Measurements from ENCODE around the gene EWSR1. TPM values are rescaled to one million over a fixed set of nuclear protein-coding genes. Genes with fewer than 3 reads are reported as not detected.

EWSR1 gene
- total RNA-seq, 2 experiments from 2014 or later, result 292 to 309 TPM

- Mint-ChIP-seq H3K9me3 (no peaks in the 10 kb centered on the region), H3K27me3 (no peaks in the 10 kb centered on the region), H3K36me3 (ENCODE audit: low read depth) (peaks cover 95% of the 10 kb centered on the region), H3K4me1 (ENCODE audit: low read depth) (no peaks in the 10 kb centered on the region), H3K27ac (no peak overlapping the region), H3K4me3 (no peak overlapping the region)
- ATAC-seq (ENCODE audit: poor library complexity) (no peak), DNase-seq (no peak)
- no peaks in the 10 kb centered on the region for H3K9me3 ChIP-seq (ENCODE audit: control insufficient read depth in 1 of 2, insufficient read depth in 1 of 2, low read length in 2 of 2)
- H3K4me3 ChIP-seq (ENCODE audit: low read length), result no peak overlapping the region
- intact Hi-C loops (cut with DNase I, micrococcal nuclease), result no loop called here
- no peaks in the 10 kb centered on the region for H3K4me1 ChIP-seq (ENCODE audit: insufficient read depth, low read length)
- TF ChIP-seq, protein P1, sequence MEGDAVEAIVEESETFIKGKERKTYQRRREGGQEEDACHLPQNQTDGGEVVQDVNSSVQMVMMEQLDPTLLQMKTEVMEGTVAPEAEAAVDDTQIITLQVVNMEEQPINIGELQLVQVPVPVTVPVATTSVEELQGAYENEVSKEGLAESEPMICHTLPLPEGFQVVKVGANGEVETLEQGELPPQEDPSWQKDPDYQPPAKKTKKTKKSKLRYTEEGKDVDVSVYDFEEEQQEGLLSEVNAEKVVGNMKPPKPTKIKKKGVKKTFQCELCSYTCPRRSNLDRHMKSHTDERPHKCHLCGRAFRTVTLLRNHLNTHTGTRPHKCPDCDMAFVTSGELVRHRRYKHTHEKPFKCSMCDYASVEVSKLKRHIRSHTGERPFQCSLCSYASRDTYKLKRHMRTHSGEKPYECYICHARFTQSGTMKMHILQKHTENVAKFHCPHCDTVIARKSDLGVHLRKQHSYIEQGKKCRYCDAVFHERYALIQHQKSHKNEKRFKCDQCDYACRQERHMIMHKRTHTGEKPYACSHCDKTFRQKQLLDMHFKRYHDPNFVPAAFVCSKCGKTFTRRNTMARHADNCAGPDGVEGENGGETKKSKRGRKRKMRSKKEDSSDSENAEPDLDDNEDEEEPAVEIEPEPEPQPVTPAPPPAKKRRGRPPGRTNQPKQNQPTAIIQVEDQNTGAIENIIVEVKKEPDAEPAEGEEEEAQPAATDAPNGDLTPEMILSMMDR (IDR thresholded peaks at IDR 0.05), result no peak
- POLR2A ChIA-PET, result no interaction called here
- H3K27me3 ChIP-seq (ENCODE audit: control insufficient read depth in 1 of 2, insufficient read depth in 2 of 2, low read length in 2 of 2), result no peaks in the 10 kb centered on the region
- H3K27ac ChIP-seq (ENCODE audit: low read depth in 1 of 2, low read length in 2 of 2), result no peak overlapping the region
- peaks cover 84% of the 10 kb centered on the region for H3K36me3 ChIP-seq (ENCODE audit: insufficient read depth, low read length)
- CTCF ChIA-PET, result no interaction called here
Measured at GRCh38 chr22:29342177-29342576, 74.1 kb downstream of the EWSR1 start.

DNA sequence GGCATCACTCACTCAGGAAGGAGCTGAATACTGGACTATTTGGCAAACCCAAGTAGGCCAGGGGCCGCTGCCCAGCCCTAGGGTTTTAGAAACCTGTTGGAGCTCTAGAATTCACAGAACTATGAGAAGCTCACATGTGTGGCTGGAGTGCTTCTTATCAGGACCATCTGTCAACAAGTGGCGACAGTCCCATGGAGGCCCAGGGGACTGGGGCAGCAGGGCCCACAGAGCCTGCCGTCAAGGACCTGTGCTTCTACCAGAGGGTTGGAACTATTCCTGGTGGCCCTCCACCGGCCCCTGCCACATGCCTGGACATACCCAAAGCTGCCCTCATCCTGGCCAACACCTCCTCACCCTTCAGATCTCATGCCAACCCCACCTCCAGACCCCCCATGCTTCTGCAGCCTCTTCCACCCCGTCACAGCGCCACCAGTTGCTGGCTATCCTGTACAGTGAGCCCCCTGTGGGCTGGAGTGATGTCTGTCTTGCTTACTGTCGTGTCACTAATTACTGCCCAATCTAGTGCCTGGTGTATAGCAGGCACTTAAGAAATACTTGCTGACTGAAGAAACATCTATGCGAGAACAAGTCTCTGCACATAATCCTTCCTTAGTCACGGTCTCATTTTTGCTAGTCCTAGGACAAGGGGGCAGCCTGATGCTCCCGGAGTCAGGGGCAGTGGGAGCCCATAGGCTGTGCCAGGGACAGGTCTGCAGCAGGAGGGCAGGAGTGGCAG is 74.7 kb downstream of the EWSR1 start:
- peaks cover 95% of the 10 kb centered on the region for H3K36me3 Mint-ChIP-seq (ENCODE audit: low read depth)

GRCh38 chr22:29343313-29343805 is 75.3 kb downstream of the EWSR1 start:
- TF ChIP-seq, protein P1 (IDR thresholded peaks at IDR 0.05), result no peak
- H3K36me3 ChIP-seq (ENCODE audit: insufficient read depth, low read length), result peaks cover 84% of the 10 kb centered on the region
- H3K9me3 ChIP-seq (ENCODE audit: control insufficient read depth in 1 of 2, insufficient read depth in 1 of 2, low read length in 2 of 2), result no peaks in the 10 kb centered on the region
- H3K27me3 ChIP-seq (ENCODE audit: control insufficient read depth in 1 of 2, insufficient read depth in 2 of 2, low read length in 2 of 2), result no peaks in the 10 kb centered on the region
- intact Hi-C loops (cut with DNase I, micrococcal nuclease), result no loop called here
- H3K4me1 ChIP-seq (ENCODE audit: insufficient read depth, low read length), result no peaks in the 10 kb centered on the region
- no peak overlapping the region for H3K4me3 Mint-ChIP-seq
- no peak overlapping the region for H3K4me3 ChIP-seq (ENCODE audit: low read length)
- H3K27ac ChIP-seq (ENCODE audit: low read depth in 1 of 2, low read length in 2 of 2), result no peak overlapping the region
- no peaks in the 10 kb centered on the region for H3K27me3 Mint-ChIP-seq
- DNase-seq (no peak), ATAC-seq (ENCODE audit: poor library complexity) (no peak)
- CTCF ChIA-PET, result no interaction called here
- H3K4me1 Mint-ChIP-seq (ENCODE audit: low read depth), result no peaks in the 10 kb centered on the region
- no peak overlapping the region for H3K27ac Mint-ChIP-seq
- H3K9me3 Mint-ChIP-seq, result no peaks in the 10 kb centered on the region
- H3K36me3 Mint-ChIP-seq (ENCODE audit: low read depth), result peaks cover 95% of the 10 kb centered on the region
- POLR2A ChIA-PET, result no interaction called here

More for the DNA sequence above, 74.7 kb downstream of the EWSR1 start:
- H3K4me3 Mint-ChIP-seq, result no peak overlapping the region
- no peak overlapping the region for H3K27ac Mint-ChIP-seq
- TF ChIP-seq, protein P1 (IDR thresholded peaks at IDR 0.05), result no peak
- no peaks in the 10 kb centered on the region for H3K9me3 Mint-ChIP-seq
- DNase-seq, result no peak
- intact Hi-C loops (cut with DNase I, micrococcal nuclease), result no loop called here
- ChIA-PET POLR2A (no interaction called here), CTCF (no interaction called here)
- peaks cover 84% of the 10 kb centered on the region for H3K36me3 ChIP-seq (ENCODE audit: insufficient read depth, low read length)
- no peaks in the 10 kb centered on the region for H3K27me3 ChIP-seq (ENCODE audit: control insufficient read depth in 1 of 2, insufficient read depth in 2 of 2, low read length in 2 of 2)
- H3K4me3 ChIP-seq (ENCODE audit: low read length), result no peak overlapping the region
- no peak overlapping the region for H3K27ac ChIP-seq (ENCODE audit: low read depth in 1 of 2, low read length in 2 of 2)
- no peaks in the 10 kb centered on the region for H3K4me1 ChIP-seq (ENCODE audit: insufficient read depth, low read length)
- no peak for ATAC-seq (ENCODE audit: poor library complexity)
- H3K4me1 Mint-ChIP-seq (ENCODE audit: low read depth), result no peaks in the 10 kb centered on the region
- H3K9me3 ChIP-seq (ENCODE audit: control insufficient read depth in 1 of 2, insufficient read depth in 1 of 2, low read length in 2 of 2), result no peaks in the 10 kb centered on the region
- no peaks in the 10 kb centered on the region for H3K27me3 Mint-ChIP-seq

All from CD4-positive, alpha-beta T cell (primary cell).